AG04450 (cell line): ENCODE data around the gene PRKAG1. TPM values are rescaled to one million over a fixed set of nuclear protein-coding genes. Genes with fewer than 3 reads are reported as not detected.

Experiments
- CTCF ChIA-PET: fragments of 300-600, 350-600 bp; formaldehyde crosslinking; extraction: SDS; loops from one replicate; lab custom pipeline; 2022; ENCODE audit warnings: antibody characterized with exemption, inconsistent platforms; lab: Charles Lee
- POLR2A ChIA-PET: fragments of 350-600 bp; formaldehyde crosslinking; extraction: SDS; loops from one replicate; lab custom pipeline; 2021; ENCODE audit warnings: antibody characterized with exemption, inconsistent platforms; lab: Yijun Ruan, JAX
- DNase-seq: peaks from one replicate; pipeline ENCODE4 v3.0.0-alpha.2; 2011; ENCODE audit warnings: low read depth, low spot score
- H3K27ac ChIP-seq: one replicate; pipeline ENCODE4 v1.5.1; 2012; ENCODE audit warnings: low read depth, low read length, control low read depth
- H3K27me3 ChIP-seq: one replicate; pipeline ENCODE4 v1.6.0; 2012; ENCODE audit warnings: low read length; ENCODE audit not compliant: control insufficient read depth, insufficient read depth
- H3K4me3 ChIP-seq: 2 replicates; pipeline ENCODE4 v1.5.1; 2011; ENCODE audit warnings: mild to moderate bottlenecking, low read depth, low read length, control low read depth
- H3K9me3 ChIP-seq: 2 replicates; pipeline ENCODE4 v1.5.1; 2012; ENCODE audit warnings: low read length; ENCODE audit not compliant: control insufficient read depth, insufficient read depth
- polyA plus RNA-seq: library from polyadenylated mRNA; depleted of rRNA; stranded (reverse); fragments of >200 nt; gene quantifications from 2 replicates; pipeline ENCODE4 v1.2.3, GENCODE V29; 2011
- TF ChIP-seq, protein P1 (sequence below): IDR thresholded peaks from 2 replicates; pipeline ENCODE4 v1.5.1; 2011; ENCODE audit warnings: low read depth, low read length, control low read depth, inconsistent platforms

The PRKAG1 gene
- polyA plus RNA-seq, 1 experiment: 130 TPM

DNA sequence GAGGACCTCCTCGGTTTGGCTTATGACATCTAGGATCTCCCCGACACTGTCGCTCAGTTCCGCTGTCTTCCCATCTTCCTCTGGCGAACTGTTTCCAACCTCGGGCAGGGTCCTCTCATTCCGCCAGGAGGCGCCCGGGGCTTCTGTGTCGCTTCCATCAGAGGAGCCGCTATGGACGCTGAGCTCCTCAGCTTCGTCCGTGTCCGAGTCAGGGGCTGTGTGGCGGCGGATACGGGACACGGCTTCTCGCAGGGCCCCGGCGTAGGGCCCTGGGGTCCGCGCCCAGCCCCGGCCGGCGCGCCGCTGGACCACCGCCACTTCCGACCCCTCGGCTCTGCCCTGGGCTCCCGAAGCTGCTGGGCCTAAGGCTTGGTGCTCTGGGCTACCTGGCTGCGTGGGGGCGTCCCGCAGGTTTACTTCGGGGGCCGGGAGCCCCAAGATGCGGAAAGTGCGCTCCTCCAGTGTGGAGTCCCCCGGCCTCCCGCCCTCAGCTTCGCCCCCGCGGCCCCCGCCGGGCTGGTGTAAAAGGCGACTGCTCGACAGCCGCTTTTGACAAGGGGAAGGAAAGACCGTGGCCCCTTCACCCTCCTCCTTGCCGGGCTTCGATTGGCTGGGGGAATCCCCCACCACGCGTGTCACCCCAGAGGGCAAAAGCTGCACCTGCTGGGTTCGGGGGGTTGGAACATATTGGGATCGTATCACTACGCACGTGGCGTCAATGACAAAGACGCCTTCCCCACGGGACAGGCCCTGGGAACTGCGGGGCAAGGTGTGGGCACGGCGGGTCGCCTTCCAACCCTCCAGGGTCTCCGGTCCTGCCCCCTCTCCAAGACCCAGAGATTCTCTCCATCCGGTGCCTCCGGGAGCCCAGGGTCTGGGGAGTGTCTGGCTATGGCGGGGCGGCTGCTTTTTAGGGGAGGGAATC, 21.5 kb downstream of the PRKAG1 start:
- TF ChIP-seq, protein P1, sequence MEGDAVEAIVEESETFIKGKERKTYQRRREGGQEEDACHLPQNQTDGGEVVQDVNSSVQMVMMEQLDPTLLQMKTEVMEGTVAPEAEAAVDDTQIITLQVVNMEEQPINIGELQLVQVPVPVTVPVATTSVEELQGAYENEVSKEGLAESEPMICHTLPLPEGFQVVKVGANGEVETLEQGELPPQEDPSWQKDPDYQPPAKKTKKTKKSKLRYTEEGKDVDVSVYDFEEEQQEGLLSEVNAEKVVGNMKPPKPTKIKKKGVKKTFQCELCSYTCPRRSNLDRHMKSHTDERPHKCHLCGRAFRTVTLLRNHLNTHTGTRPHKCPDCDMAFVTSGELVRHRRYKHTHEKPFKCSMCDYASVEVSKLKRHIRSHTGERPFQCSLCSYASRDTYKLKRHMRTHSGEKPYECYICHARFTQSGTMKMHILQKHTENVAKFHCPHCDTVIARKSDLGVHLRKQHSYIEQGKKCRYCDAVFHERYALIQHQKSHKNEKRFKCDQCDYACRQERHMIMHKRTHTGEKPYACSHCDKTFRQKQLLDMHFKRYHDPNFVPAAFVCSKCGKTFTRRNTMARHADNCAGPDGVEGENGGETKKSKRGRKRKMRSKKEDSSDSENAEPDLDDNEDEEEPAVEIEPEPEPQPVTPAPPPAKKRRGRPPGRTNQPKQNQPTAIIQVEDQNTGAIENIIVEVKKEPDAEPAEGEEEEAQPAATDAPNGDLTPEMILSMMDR: peak; percentile 92
- Histone ChIP-seq H3K27me3 (peaks cover 28% of the 10 kb centered on the region), H3K4me3 (peak overlapping the region; percentile 38), H3K9me3 (no peaks in the 10 kb centered on the region; the same call in 1 of the 2 replicates), H3K27ac (no peak overlapping the region)
- DNase-seq: no peak
- ChIA-PET CTCF (interaction anchor here (0.6 to 7.7 kb wide), 29 partner anchors 8 to 247 kb away, joined by 3 to 95 read pairs (median 5); partner anchors contain the start of genes ARF3, DDX23 and WNT1), POLR2A (interaction anchor here (1.2 kb wide), 1 partner anchor 16 kb away, joined by 3 read pairs; no protein-coding TSS in a partner anchor)

DNA sequence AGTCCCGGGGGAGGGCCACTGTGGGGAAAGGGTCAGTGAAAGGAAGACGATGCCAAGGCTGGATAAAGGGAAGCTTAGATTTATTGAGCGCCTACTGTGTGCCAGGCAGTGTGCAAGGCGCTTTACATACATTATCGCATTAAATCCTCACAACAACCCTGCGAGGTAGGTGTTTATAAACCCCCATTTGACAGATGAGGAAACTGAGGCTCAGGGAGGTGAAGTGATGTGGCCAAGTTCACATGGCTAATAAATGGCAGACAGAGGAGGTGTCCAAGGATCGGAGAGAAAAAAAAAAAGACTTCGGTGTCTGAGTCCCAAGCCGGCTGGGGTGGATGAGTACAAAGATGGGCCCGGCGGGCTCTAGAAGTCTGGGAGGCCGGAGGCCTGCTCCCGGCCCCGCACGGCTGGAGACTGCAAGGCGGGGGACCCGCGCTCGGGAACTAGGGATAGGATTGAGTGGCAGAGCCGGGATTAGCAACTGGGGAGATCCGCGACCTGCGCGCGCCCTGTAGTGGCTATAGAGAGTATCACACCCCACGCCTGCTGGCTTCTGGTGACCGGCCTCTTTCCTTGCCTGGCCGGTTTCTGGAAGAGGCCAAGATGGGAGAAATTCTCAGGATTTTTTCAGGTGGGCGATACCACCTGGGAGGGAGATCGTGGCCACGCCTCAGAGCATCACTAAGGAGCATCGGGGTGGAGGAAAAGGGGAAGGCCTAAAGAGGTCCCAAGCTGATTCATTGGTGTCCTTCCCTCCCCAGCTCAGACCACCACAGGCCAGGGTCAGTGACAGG, 23.3 kb downstream of the PRKAG1 start:
- DNase-seq: peak; percentile 49
- no peaks in the 10 kb centered on the region; the same call in 1 of the 2 replicates for H3K9me3 ChIP-seq
- H3K27ac ChIP-seq: no peak overlapping the region
- CTCF ChIA-PET: interaction anchor here (0.5 to 7.7 kb wide), 10 partner anchors 10 to 142 kb away, joined by 3 to 95 read pairs (median 5); partner anchors contain the start of genes DDX23 and WNT1
- H3K4me3 ChIP-seq: peak overlapping the region; percentile 22; the same call in 1 of the 2 replicates
- TF ChIP-seq, protein P1: peak; percentile 80
- POLR2A ChIA-PET: interaction anchor here (0.5 to 0.6 kb wide), 2 partner anchors 22 to 25 kb away, joined by 4 to 5 read pairs; no protein-coding TSS in a partner anchor
- peaks cover 31% of the 10 kb centered on the region for H3K27me3 ChIP-seq

DNA sequence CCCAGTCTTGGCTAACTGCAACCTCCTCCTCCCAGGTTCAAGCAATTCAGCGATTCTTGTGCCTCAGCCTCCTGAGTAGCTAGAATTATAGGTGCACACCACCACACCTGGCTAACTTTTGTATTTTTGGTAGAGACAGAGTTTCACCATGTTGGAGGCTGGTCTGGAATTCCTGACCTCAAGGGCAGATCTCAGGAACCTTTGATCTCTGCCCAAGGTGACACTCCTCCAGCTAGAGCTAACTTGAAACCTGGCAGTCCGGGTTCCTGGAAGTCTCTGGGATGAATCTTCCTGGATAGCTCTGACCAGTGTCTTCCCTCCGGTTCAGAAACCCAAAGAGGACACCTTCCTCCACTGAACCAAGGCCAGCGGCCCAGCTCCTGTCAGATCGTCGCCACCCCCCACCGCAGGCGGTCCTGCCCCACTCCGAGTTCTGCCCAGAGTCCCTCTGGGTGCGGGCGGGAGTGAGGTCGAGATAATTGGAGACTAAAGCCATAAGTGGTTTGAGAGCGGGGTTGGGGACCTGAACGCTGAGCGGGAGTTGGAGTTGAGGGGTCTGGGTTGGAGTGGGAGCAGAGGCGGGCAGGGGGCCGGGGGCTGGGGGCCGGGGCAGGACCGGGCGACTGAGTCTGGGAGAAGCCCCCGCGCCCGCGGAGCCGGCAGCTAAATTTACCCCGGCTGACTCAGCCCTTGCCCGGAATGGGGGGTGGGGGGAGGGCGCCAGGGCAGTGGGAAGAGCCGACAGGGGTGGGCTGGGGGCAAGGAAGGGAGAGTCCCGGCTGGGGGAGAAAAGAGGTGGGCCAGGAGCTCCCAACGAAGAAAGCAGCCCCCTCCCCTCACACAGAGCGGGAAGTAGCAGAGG, 24.1 kb downstream of the PRKAG1 start:
- DNase-seq: no peak
- ChIA-PET CTCF (interaction anchor here (0.6 to 7.7 kb wide), 11 partner anchors 11 to 823 kb away, joined by 3 to 95 read pairs (median 6); partner anchors contain the start of genes DDX23 and WNT1), POLR2A (no interaction called here)
- Histone ChIP-seq H3K4me3 (no peak overlapping the region), H3K27me3 (peaks cover 36% of the 10 kb centered on the region), H3K9me3 (no peaks in the 10 kb centered on the region; the same call in 1 of the 2 replicates), H3K27ac (no peak overlapping the region)
- TF ChIP-seq, protein P1: no peak

DNA sequence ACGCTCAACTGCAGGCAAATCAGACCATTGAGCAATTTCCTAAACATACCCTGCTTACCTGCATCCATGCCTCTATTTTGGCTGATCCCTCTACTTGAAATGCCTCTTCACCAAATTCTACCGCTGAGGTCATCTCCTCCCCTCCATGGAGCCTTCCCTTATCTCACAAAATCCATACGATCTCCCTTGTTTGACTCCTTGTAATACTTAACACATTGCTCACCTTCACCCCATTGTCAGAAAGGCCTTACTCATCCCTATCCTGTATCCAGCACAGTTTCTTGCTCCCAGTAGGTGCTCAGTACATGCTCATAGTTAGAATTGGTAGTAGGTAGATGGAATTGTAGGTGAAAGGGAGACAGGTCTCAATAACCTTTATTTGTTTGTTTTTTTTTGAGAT, 24.8 kb downstream of the PRKAG1 start:
- Histone ChIP-seq H3K27me3 (peaks cover 36% of the 10 kb centered on the region), H3K9me3 (no peaks in the 10 kb centered on the region; the same call in 1 of the 2 replicates), H3K27ac (no peak overlapping the region), H3K4me3 (no peak overlapping the region)
- ChIA-PET POLR2A (no interaction called here), CTCF (interaction anchor here (2.4 to 7.7 kb wide), 3 partner anchors 12 to 141 kb away, joined by 9 to 95 read pairs (median 44); partner anchors contain the start of genes DDX23 and WNT1)
- TF ChIP-seq, protein P1: no peak
- no peak for DNase-seq
